CD8-positive, alpha-beta memory T cell (primary cell): ENCODE data around the gene AKAP9. TPM values are rescaled to one million over a fixed set of nuclear protein-coding genes. Genes with fewer than 3 reads are reported as not detected.
A peak's percentile ranks its signal among the peaks of the same experiment; 100 is the strongest.

ENCODE experiments used
- CTCF ChIA-PET: fragments of 350-600 bp; sonication (Branson Sonifier 250); formaldehyde crosslinking; loops from one replicate; lab custom pipeline; 2021; ENCODE audit warnings: antibody characterized with exemption; lab: Charles Lee
- POLR2A ChIA-PET: fragments of 350-600 bp; sonication (Branson Sonifier 250); formaldehyde crosslinking; loops from one replicate; lab custom pipeline; 2021; ENCODE audit warnings: antibody characterized with exemption; lab: Charles Lee
- DNase-seq, 5 donors: peaks; one replicate each; pipeline versions ENCODE4 v3.0.0 to v3.0.0-alpha.2; 2020 to 2022; ENCODE audit warnings: mixed read lengths in 1 of 5
- H3K27ac ChIP-seq: one replicate; pipeline ENCODE4 v1.7.0; 2013; ENCODE audit warnings: low read depth, mild to moderate bottlenecking, low read length, moderate library complexity
- H3K27me3 ChIP-seq: 2 replicates; pipeline ENCODE4 v1.7.0; 2013; ENCODE audit warnings: low read length, mild to moderate bottlenecking; ENCODE audit not compliant: insufficient read depth, poor library complexity, severe bottlenecking
- H3K36me3 ChIP-seq: 2 replicates; pipeline ENCODE4 v1.7.0; 2013; ENCODE audit warnings: mild to moderate bottlenecking, low read length, moderate library complexity; ENCODE audit not compliant: insufficient read depth
- H3K4me1 ChIP-seq: 2 replicates; pipeline ENCODE4 v1.7.0; 2013; ENCODE audit warnings: mild to moderate bottlenecking, low read length, moderate library complexity; ENCODE audit not compliant: insufficient read depth
- H3K4me3 ChIP-seq: 2 replicates; pipeline ENCODE4 v1.7.0; 2013; ENCODE audit warnings: mild to moderate bottlenecking, low read length
- H3K9me3 ChIP-seq: 2 replicates; pipeline ENCODE4 v1.7.0; 2013; ENCODE audit warnings: mild to moderate bottlenecking, low read length
- H3K27ac Mint-ChIP-seq, 8 donors: one replicate each; pipeline ENCODE4 v1.8.0; 2020 to 2021; ENCODE audit warnings: mixed read lengths in 8 of 8, mild to moderate bottlenecking in 6 of 8, inconsistent platforms in 3 of 8, moderate library complexity in 3 of 8
- H3K27me3 Mint-ChIP-seq, 2 donors: one replicate each; pipeline ENCODE4 v1.8.0; 2020 to 2021; ENCODE audit warnings: mixed read lengths in 2 of 2, mild to moderate bottlenecking in 1 of 2, moderate library complexity in 1 of 2
- H3K36me3 Mint-ChIP-seq, 3 donors: one replicate each; pipeline ENCODE4 v1.8.0; 2020 to 2021; ENCODE audit warnings: mixed read lengths in 3 of 3, inconsistent platforms in 1 of 3, mild to moderate bottlenecking in 1 of 3
- H3K4me1 Mint-ChIP-seq, 3 donors: one replicate each; pipeline ENCODE4 v1.8.0; 2020 to 2021; ENCODE audit warnings: mixed read lengths in 3 of 3, inconsistent platforms in 1 of 3, mild to moderate bottlenecking in 1 of 3
- H3K4me3 Mint-ChIP-seq, 7 donors: one replicate each; pipeline ENCODE4 v1.8.0; 2020 to 2021; ENCODE audit warnings: mixed read lengths in 7 of 7, mild to moderate bottlenecking in 6 of 7, moderate library complexity in 4 of 7, inconsistent platforms in 2 of 7
- H3K9me3 Mint-ChIP-seq, 5 donors: one replicate each; pipeline ENCODE4 v1.8.0; 2020 to 2022; ENCODE audit warnings: mixed read lengths in 5 of 5, mild to moderate bottlenecking in 3 of 5, moderate library complexity in 2 of 5, inconsistent platforms in 1 of 5
- polyA plus RNA-seq: library from polyadenylated mRNA; unstranded; fragments of 300-500 nt; fragmentation: Illumina TruSeq; gene quantifications from one replicate; pipeline ENCODE4 v1.2.3, GENCODE V29; 2021
- total RNA-seq, 2 experiments: library from RNA; stranded (reverse); gene quantifications; one replicate each; pipeline ENCODE4 v1.2.3, GENCODE V29; 2021

Gene AKAP9
- total and polyA plus RNA-seq, 3 experiments from 2014 or later: 34.9 to 49.2 (median 40.3) TPM

DNA sequence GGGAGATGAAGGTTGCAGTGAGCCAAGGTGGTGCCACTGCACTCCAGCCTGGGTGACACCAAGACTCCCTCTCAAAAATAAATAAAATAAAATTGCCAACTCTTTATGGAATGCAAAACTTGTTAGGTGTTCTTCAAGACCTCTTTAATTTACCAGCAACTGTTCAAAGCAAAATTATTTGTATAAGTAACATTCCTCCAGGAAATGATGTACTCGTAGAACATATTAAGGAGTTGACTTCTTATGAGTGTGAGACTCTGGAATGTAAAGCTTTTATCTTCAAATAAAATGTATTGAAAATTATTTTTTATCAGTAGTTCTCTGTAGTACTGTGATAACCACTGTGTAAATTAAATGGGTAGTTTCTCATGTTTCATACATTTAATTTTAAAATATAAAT, 99.2 kb downstream of the AKAP9 start:
- no peak overlapping the region for H3K4me3 ChIP-seq
- H3K36me3 ChIP-seq: peaks cover 16% of the 10 kb centered on the region
- POLR2A ChIA-PET: no interaction called here
- Mint-ChIP-seq H3K9me3 (no peaks in the 10 kb centered on the region), H3K27me3 (no peaks in the 10 kb centered on the region), H3K4me3 (no peak overlapping the region), H3K4me1 (peaks cover 0 to 2% (median 0%) of the 10 kb centered on the region in 3 donors), H3K36me3 (peaks cover 0 to 54% (median 19%) of the 10 kb centered on the region in 3 donors), H3K27ac (peak overlapping the region in 1 of 8 donors; percentile 41)
- no peak for DNase-seq
- H3K27ac ChIP-seq: no peak overlapping the region
- no peaks in the 10 kb centered on the region for H3K9me3 ChIP-seq
- no peaks in the 10 kb centered on the region for H3K27me3 ChIP-seq
- no peaks in the 10 kb centered on the region for H3K4me1 ChIP-seq
- CTCF ChIA-PET: interaction anchor here (1.7 kb wide), 1 partner anchor 12 kb away, joined by 4 read pairs; no protein-coding TSS in a partner anchor

DNA sequence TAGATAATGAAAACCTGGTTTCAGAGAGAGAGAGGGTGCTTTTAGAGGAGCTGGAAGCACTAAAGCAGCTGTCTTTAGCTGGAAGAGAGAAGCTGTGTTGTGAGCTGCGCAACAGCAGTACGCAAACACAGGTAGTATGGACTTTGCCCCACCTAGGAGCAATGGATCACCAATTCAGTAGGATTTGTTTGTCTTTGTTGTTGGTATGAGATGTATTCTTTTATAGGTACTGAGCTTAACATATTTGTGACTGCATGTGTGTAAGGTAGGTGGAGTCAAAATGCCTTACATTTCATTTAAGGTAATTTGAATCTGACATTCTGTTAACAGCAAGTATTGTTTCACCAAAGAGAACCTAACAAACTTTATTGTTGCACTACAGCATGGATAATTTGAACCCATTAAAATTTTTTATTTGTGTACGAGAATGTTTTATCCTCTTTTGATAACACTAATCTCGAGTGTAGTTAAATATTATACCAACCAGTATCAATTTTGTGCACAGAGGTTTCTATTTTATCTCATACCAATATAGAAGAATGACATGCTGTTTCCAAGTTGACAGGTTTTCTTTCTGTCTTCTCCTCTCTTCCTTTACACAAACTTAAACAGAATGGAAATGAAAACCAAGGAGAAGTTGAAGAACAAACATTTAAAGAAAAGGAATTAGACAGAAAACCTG, 101.5 kb downstream of the AKAP9 start:
- no peak overlapping the region for H3K4me3 ChIP-seq
- no peak for DNase-seq
- H3K9me3 ChIP-seq: no peaks in the 10 kb centered on the region
- Mint-ChIP-seq H3K4me3 (no peak overlapping the region), H3K36me3 (peaks cover 0 to 66% (median 21%) of the 10 kb centered on the region in 3 donors), H3K9me3 (no peaks in the 10 kb centered on the region), H3K27me3 (no peaks in the 10 kb centered on the region), H3K27ac (peak overlapping the region in 2 of 8 donors; percentile 17 to 29), H3K4me1 (no peaks in the 10 kb centered on the region)
- H3K4me1 ChIP-seq: no peaks in the 10 kb centered on the region
- H3K36me3 ChIP-seq: peaks cover 29% of the 10 kb centered on the region
- ChIA-PET POLR2A (no interaction called here), CTCF (no interaction called here)
- H3K27ac ChIP-seq: no peak overlapping the region
- no peaks in the 10 kb centered on the region for H3K27me3 ChIP-seq

DNA sequence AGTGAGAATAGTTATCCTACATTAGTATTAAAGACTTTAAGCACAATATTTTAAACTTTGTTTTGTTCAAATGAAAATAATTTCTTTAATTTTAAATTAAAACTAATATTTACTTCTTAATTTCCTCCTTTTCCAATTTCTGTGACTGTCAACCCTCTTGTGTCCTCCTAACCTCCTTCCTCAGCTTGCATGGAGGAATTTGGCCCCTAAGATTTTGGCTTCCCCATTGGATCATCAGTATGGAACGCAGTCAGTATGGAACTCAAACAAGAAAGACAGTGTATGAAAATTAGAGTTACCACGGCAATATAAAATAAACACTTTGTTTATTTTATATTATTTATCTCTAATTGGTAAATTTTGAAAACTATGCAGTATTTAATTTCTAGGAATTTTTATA, 102.4 kb downstream of the AKAP9 start:
- H3K4me3 ChIP-seq: no peak overlapping the region
- no peaks in the 10 kb centered on the region for H3K27me3 ChIP-seq
- H3K36me3 Mint-ChIP-seq: peaks cover 0 to 69% (median 21%) of the 10 kb centered on the region in 3 donors
- CTCF ChIA-PET: no interaction called here
- no peak overlapping the region for H3K4me3 Mint-ChIP-seq
- no peaks in the 10 kb centered on the region for H3K4me1 ChIP-seq
- peak overlapping the region in 2 of 8 donors; percentile 3 to 19 for H3K27ac Mint-ChIP-seq
- peaks cover 29% of the 10 kb centered on the region for H3K36me3 ChIP-seq
- no peaks in the 10 kb centered on the region for H3K9me3 ChIP-seq
- H3K4me1 Mint-ChIP-seq: no peaks in the 10 kb centered on the region
- H3K9me3 Mint-ChIP-seq: no peaks in the 10 kb centered on the region
- POLR2A ChIA-PET: no interaction called here
- no peaks in the 10 kb centered on the region for H3K27me3 Mint-ChIP-seq
- no peak for DNase-seq
- no peak overlapping the region for H3K27ac ChIP-seq

DNA sequence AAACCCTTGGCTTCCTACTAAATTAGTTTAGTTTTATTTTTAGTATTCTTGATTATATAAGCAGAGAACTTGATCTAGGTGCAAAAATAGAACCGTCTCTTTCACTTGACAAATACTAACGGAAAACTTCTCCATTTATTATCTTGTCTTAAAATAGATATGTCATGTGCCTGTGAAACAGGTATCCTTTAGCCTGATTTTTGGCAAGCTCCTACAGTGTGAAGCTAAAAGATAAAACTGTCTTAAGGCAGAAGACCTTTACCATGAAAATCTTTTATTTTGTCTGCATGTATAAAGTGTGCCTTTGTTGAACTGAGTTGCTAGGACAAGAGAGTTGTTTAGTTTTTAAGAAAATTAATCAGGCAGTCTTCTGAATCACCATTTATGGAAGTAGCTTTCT, 103.0 kb downstream of the AKAP9 start:
- no peaks in the 10 kb centered on the region for H3K27me3 Mint-ChIP-seq
- Histone ChIP-seq H3K36me3 (peaks cover 29% of the 10 kb centered on the region), H3K27me3 (no peaks in the 10 kb centered on the region), H3K27ac (no peak overlapping the region), H3K9me3 (no peaks in the 10 kb centered on the region), H3K4me3 (no peak overlapping the region), H3K4me1 (no peaks in the 10 kb centered on the region)
- POLR2A ChIA-PET: interaction anchor here (0.6 kb wide), 1 partner anchor 25 kb away, joined by 7 read pairs; no protein-coding TSS in a partner anchor
- H3K36me3 Mint-ChIP-seq: peaks cover 0 to 69% (median 18%) of the 10 kb centered on the region in 3 donors
- CTCF ChIA-PET: no interaction called here
- H3K27ac Mint-ChIP-seq: no peak overlapping the region
- no peak overlapping the region for H3K4me3 Mint-ChIP-seq
- H3K4me1 Mint-ChIP-seq: no peaks in the 10 kb centered on the region
- H3K9me3 Mint-ChIP-seq: no peaks in the 10 kb centered on the region
- DNase-seq: no peak

DNA sequence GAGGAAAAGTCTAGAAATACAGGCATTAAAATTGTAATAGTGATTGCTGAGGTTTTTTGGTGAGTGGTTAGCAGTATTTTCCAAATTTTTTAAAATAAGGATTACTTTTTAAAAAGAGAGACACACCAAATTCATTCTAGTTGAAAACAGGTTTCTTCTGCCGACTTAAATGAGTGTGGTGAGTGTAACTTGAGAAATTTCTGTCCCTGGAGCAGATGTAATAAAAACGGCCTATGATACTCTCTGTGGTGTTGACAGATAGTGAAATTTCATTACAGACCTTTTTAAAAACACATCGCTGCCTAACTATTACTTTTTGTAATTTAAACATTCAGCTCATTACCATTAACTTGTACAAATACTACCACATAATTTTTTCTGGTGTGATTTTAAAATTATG, 103.5 kb downstream of the AKAP9 start:
- H3K27me3 Mint-ChIP-seq: no peaks in the 10 kb centered on the region
- Histone ChIP-seq H3K4me3 (no peak overlapping the region), H3K27ac (no peak overlapping the region), H3K36me3 (peaks cover 29% of the 10 kb centered on the region), H3K4me1 (no peaks in the 10 kb centered on the region), H3K9me3 (no peaks in the 10 kb centered on the region), H3K27me3 (no peaks in the 10 kb centered on the region)
- no peaks in the 10 kb centered on the region for H3K9me3 Mint-ChIP-seq
- ChIA-PET POLR2A (interaction anchor here (0.6 kb wide), 1 partner anchor 24 kb away, joined by 7 read pairs; no protein-coding TSS in a partner anchor), CTCF (interaction anchor here (1.3 kb wide), 1 partner anchor 403 kb away, joined by 3 read pairs; the partner anchor contains the start of gene GATAD1)
- peaks cover 0 to 72% (median 18%) of the 10 kb centered on the region in 3 donors for H3K36me3 Mint-ChIP-seq
- DNase-seq: no peak
- H3K27ac Mint-ChIP-seq: peak overlapping the region in 1 of 8 donors; percentile 75
- H3K4me3 Mint-ChIP-seq: no peak overlapping the region
- no peaks in the 10 kb centered on the region for H3K4me1 Mint-ChIP-seq

DNA sequence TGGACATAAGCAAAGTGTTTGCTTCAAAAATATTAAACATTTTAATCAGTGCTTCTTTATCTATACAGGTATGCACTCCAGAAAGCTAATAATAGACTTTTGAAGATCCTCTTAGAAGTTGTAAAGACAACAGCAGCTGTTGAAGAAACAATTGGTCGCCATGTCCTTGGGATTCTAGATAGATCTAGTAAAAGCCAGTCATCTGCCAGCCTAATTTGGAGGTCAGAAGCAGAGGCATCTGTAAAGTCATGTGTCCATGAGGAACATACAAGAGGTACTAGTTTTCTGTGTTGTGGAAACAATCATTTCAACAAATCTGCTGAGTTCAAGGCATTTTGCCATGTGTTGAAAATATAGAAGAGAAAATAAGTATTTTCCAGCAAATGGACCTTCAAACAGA, 104.3 kb downstream of the AKAP9 start:
- Mint-ChIP-seq H3K36me3 (peaks cover 3 to 73% (median 21%) of the 10 kb centered on the region in 3 donors), H3K4me3 (no peak overlapping the region), H3K9me3 (no peaks in the 10 kb centered on the region), H3K27ac (no peak overlapping the region), H3K4me1 (no peaks in the 10 kb centered on the region), H3K27me3 (no peaks in the 10 kb centered on the region)
- Histone ChIP-seq H3K27me3 (no peaks in the 10 kb centered on the region), H3K27ac (no peak overlapping the region), H3K9me3 (no peaks in the 10 kb centered on the region), H3K4me3 (no peak overlapping the region), H3K36me3 (peaks cover 29% of the 10 kb centered on the region), H3K4me1 (no peaks in the 10 kb centered on the region)
- no peak for DNase-seq
- ChIA-PET POLR2A (no interaction called here), CTCF (interaction anchor here (1.3 kb wide), 1 partner anchor 402 kb away, joined by 3 read pairs; the partner anchor contains the start of gene GATAD1)

DNA sequence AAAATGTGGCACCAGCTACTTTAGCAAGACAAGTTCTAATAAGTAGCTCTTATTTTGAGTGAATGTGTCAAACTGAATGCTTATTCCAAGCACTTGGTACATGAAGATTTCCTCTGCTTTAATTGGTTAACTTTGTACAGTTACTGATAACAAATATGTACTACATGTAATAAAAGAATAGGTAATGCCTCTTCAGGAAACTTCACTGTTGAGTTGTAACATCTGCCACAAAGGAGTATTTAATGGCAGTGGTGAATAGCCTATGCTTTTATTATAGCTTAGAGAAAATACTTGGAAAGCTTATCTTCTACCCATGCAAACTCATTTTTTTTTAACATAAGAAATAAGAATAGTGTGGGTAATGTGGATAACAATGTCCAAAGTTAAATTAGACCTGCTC, 111.0 kb downstream of the AKAP9 start:
- ChIA-PET CTCF (interaction anchor here (1.0 kb wide), 1 partner anchor 12 kb away, joined by 4 read pairs; no protein-coding TSS in a partner anchor), POLR2A (no interaction called here)
- peaks cover 12 to 63% (median 20%) of the 10 kb centered on the region in 3 donors for H3K36me3 Mint-ChIP-seq

DNA sequence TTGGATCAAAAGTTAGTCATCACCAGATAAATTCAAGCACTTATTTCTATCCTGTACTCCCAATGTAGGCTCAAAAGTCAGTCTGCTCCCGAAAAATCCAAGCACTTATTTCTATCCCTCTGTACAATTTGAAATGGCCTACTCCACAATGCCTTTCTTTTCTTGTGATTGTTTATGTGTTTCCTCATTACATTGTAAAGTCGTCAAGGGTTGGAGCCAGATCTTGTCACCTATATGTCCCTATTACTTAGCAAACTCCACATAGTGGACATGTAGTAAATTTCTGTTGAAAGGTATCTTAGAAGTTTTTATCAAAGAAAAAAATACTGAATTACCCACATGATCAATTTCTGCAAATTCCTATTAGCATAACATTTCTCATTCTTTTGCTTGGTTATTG, 111.5 kb downstream of the AKAP9 start:
- H3K27me3 Mint-ChIP-seq: no peaks in the 10 kb centered on the region
- H3K36me3 ChIP-seq: peaks cover 7% of the 10 kb centered on the region
- no peak overlapping the region for H3K4me3 ChIP-seq
- H3K9me3 Mint-ChIP-seq: no peaks in the 10 kb centered on the region
- no peak overlapping the region for H3K27ac ChIP-seq
- H3K27ac Mint-ChIP-seq: peak overlapping the region in 1 of 8 donors; percentile 54
- ChIA-PET CTCF (interaction anchor here (1.0 kb wide), 1 partner anchor 12 kb away, joined by 4 read pairs; no protein-coding TSS in a partner anchor), POLR2A (no interaction called here)
- peaks cover under 1% of the 10 kb centered on the region for H3K4me1 ChIP-seq
- H3K4me1 Mint-ChIP-seq: peaks cover 3 to 15% (median 6%) of the 10 kb centered on the region in 3 donors
- no peaks in the 10 kb centered on the region for H3K27me3 ChIP-seq
- no peak overlapping the region for H3K4me3 Mint-ChIP-seq
- no peaks in the 10 kb centered on the region for H3K9me3 ChIP-seq
- peaks cover 12 to 58% (median 18%) of the 10 kb centered on the region in 3 donors for H3K36me3 Mint-ChIP-seq
- no peak for DNase-seq

More for the DNA sequence above, 111.0 kb downstream of the AKAP9 start:
- Mint-ChIP-seq H3K27me3 (no peaks in the 10 kb centered on the region), H3K27ac (no peak overlapping the region), H3K4me1 (peaks cover 3 to 15% (median 6%) of the 10 kb centered on the region in 3 donors), H3K4me3 (no peak overlapping the region), H3K9me3 (no peaks in the 10 kb centered on the region)
- Histone ChIP-seq H3K4me3 (no peak overlapping the region), H3K27me3 (no peaks in the 10 kb centered on the region), H3K4me1 (no peaks in the 10 kb centered on the region), H3K27ac (no peak overlapping the region), H3K9me3 (no peaks in the 10 kb centered on the region), H3K36me3 (peaks cover 10% of the 10 kb centered on the region)
- DNase-seq: no peak
